Fibroblast of lung (primary cell): ENCODE results near the gene NEB.

Experiments used
- CTCF ChIP-seq, 2 donors: IDR thresholded peaks in 1 of 2; conservative IDR thresholded peaks in 1 of 2; 1 replicate in 1 of 2; 2 replicates in 1 of 2; pipeline ENCODE4 v1.5.1; 2011 to 2012; ENCODE audit warnings: low read length in 2 of 2, control low read depth in 1 of 2, inconsistent platforms in 1 of 2, low read depth in 1 of 2, mild to moderate bottlenecking in 1 of 2
- EZH2 ChIP-seq: IDR thresholded peaks from 2 replicates; pipeline ENCODE4 v1.5.1; 2012; ENCODE audit warnings: low read length, control low read depth, mild to moderate bottlenecking; ENCODE audit errors: missing control alignments

GRCh38 chr2:151673016-151673415, 61.3 kb downstream of the NEB start:
- TF ChIP-seq CTCF (conservative IDR thresholded peaks at IDR 0.05 in 1 of 2, IDR thresholded peaks at IDR 0.05 in 1 of 2; ENCODE audit: low read depth in 1 of 2, low read length in 2 of 2) = no peak
- TF ChIP-seq EZH2 = no peak
